GM18505 (cell line): ENCODE measurements around the gene SIK2.

Experiments
- ATAC-seq: cut with Tn5 transposase; IDR thresholded peaks from one replicate; pipeline ENCODE4 v1.9.1; 2021; ENCODE audit not compliant: unreplicated experiment
- POLR2A ChIP-seq: IDR thresholded peaks from 4 replicates; pipeline ENCODE4 v1.6.1; 2011; ENCODE audit warnings: borderline replicate concordance; ENCODE audit not compliant: insufficient read depth, insufficient read length; ENCODE audit errors: extremely low read depth

SIK2 gene

GRCh38 chr11:111570796-111571195 lies 31.5 kb upstream of the SIK2 start:
- no peak for ATAC-seq
- no peak for TF ChIP-seq POLR2A

GRCh38 chr11:111571829-111572501 lies 30.3 kb upstream of the SIK2 start:
- no peak for ATAC-seq
- TF ChIP-seq POLR2A, result no peak

- no peak for ATAC-seq
- no peak for TF ChIP-seq POLR2A
Observed at GRCh38 chr11:111572581-111572980, 29.7 kb upstream of the SIK2 start.

- no peak for TF ChIP-seq POLR2A
- ATAC-seq, result no peak
Observed at GRCh38 chr11:111573821-111574249, 28.4 kb upstream of the SIK2 start.

GRCh38 chr11:111574373-111575225 lies 27.6 kb upstream of the SIK2 start:
- no peak for ATAC-seq
- TF ChIP-seq POLR2A, result no peak

DNA sequence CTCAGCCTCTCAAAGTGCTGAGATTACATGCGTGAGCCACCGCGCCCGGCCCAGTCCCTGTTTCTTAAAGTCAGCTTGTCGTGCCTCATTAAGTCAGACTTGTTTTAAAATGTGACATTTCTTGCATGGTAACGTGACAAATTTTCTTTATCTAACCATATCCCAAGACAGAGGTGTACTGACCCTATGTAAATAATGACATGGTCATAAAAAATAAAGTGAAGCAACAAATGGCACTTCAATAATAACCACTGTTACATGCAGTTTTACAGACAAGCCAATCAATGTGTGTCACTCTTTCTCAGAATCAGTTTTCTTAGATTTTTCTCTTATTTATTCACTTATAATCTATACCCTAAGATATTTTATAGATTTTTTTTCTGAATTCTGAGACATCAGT lies 26.5 kb upstream of the SIK2 start:
- no peak for TF ChIP-seq POLR2A

GRCh38 chr11:111577821-111578220 lies 24.4 kb upstream of the SIK2 start:
- no peak for TF ChIP-seq POLR2A
- no peak for ATAC-seq

More for the DNA sequence above, 26.5 kb upstream of the SIK2 start:
- no peak for ATAC-seq

GRCh38 chr11:111581341-111581740 lies 20.9 kb upstream of the SIK2 start:
- no peak for ATAC-seq
- TF ChIP-seq POLR2A, result no peak

DNA sequence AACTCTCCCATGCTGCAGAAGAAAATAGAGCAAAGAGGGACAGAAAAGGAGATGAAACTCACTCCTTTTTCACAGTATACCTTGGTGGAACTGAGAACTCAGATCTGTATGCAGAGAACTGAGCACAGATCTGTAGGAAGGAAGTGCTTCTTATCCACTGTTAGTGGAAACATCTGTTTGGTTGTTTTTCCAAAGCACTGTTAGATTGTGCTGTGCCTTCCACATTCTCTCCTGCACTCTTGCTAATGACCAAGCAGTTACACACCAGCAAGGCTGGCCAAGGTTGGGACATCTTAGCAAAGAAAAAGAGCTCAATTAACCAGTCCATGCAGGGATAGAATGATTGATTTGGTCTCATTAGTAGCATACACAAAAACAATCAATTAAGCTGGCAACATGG lies 20.1 kb upstream of the SIK2 start:
- ATAC-seq, result no peak
- TF ChIP-seq POLR2A, result no peak

GRCh38 chr11:111582881-111583280 lies 19.4 kb upstream of the SIK2 start:
- no peak for TF ChIP-seq POLR2A
- ATAC-seq, result no peak

GRCh38 chr11:111585371-111585770 lies 16.9 kb upstream of the SIK2 start:
- no peak for TF ChIP-seq POLR2A

GRCh38 chr11:111586388-111586831 lies 15.8 kb upstream of the SIK2 start:
- TF ChIP-seq POLR2A, result no peak

More at GRCh38 chr11:111585371-111585770, 16.9 kb upstream of the SIK2 start:
- ATAC-seq, result no peak

GRCh38 chr11:111589114-111589513 lies 13.1 kb upstream of the SIK2 start:
- no peak for ATAC-seq
- TF ChIP-seq POLR2A, result no peak

More at GRCh38 chr11:111586388-111586831, 15.8 kb upstream of the SIK2 start:
- no peak for ATAC-seq
